ES-I3 (cell line): ENCODE measurements around the gene R3HDM2.
"Not testable (repeated sequence)": the region's sequence is repeated elsewhere in the genome, so short reads cannot be mapped to it uniquely, and the experiment has no call there.

Experiments
- H3K36me3 ChIP-seq: 2 replicates; pipeline ENCODE4 v1.6.1; 2013; ENCODE audit warnings: mild to moderate bottlenecking, low read length, control low read depth, moderate library complexity; ENCODE audit not compliant: insufficient read depth
- H3K4me1 ChIP-seq: 2 replicates; pipeline ENCODE4 v1.6.1; 2013; ENCODE audit warnings: mild to moderate bottlenecking, control low read depth, low read length; ENCODE audit not compliant: insufficient read depth
- H3K9ac ChIP-seq: 2 replicates; pipeline ENCODE4 v1.6.1; 2013; ENCODE audit warnings: low read depth, mild to moderate bottlenecking, low read length, moderate library complexity
- H3K9me3 ChIP-seq: 2 replicates; pipeline ENCODE4 v1.6.1; 2013; ENCODE audit warnings: mild to moderate bottlenecking, low read length, moderate library complexity; ENCODE audit not compliant: control insufficient read depth, insufficient read depth

R3HDM2 gene

GRCh38 chr12:57404966-57405640 lies 25.7 kb downstream of the R3HDM2 start:
- Histone ChIP-seq H3K9ac (no peak overlapping the region), H3K36me3 (no peaks in the 10 kb centered on the region), H3K9me3 (no peaks in the 10 kb centered on the region), H3K4me1 (no peaks in the 10 kb centered on the region)

GRCh38 chr12:57402156-57402555 lies 28.7 kb downstream of the R3HDM2 start:
- not testable (repeated sequence) for H3K4me1 ChIP-seq, H3K9ac ChIP-seq, H3K36me3 ChIP-seq, H3K9me3 ChIP-seq

GRCh38 chr12:57401165-57401564 lies 29.7 kb downstream of the R3HDM2 start:
- Histone ChIP-seq H3K9ac (no peak overlapping the region), H3K9me3 (no peaks in the 10 kb centered on the region), H3K4me1 (no peaks in the 10 kb centered on the region), H3K36me3 (no peaks in the 10 kb centered on the region)

GRCh38 chr12:57399718-57400463 lies 31.0 kb downstream of the R3HDM2 start:
- H3K36me3 ChIP-seq, H3K9ac ChIP-seq, H3K9me3 ChIP-seq: not testable (repeated sequence)

GRCh38 chr12:57397441-57397840 lies 33.4 kb downstream of the R3HDM2 start:
- no peaks in the 10 kb centered on the region for H3K4me1 ChIP-seq
- H3K9me3 ChIP-seq = no peaks in the 10 kb centered on the region
- H3K36me3 ChIP-seq = no peaks in the 10 kb centered on the region
- H3K9ac ChIP-seq = no peak overlapping the region

More at GRCh38 chr12:57399718-57400463, 31.0 kb downstream of the R3HDM2 start:
- H3K4me1 ChIP-seq = not testable (repeated sequence)

- Histone ChIP-seq H3K9ac (no peak overlapping the region), H3K4me1 (peaks cover 6% of the 10 kb centered on the region; the same call in 1 of the 2 replicates), H3K9me3 (no peaks in the 10 kb centered on the region), H3K36me3 (no peaks in the 10 kb centered on the region)
These were observed 35.7 kb downstream of the R3HDM2 start for GRCh38 chr12:57395121-57395520.

GRCh38 chr12:57390174-57390573 lies 40.7 kb downstream of the R3HDM2 start:
- Histone ChIP-seq H3K9me3 (no peaks in the 10 kb centered on the region), H3K36me3 (no peaks in the 10 kb centered on the region), H3K4me1 (peaks cover 7% of the 10 kb centered on the region; the same call in 1 of the 2 replicates), H3K9ac (no peak overlapping the region)

- H3K4me1 ChIP-seq = peaks cover 7% of the 10 kb centered on the region; the same call in 1 of the 2 replicates
- no peaks in the 10 kb centered on the region for H3K36me3 ChIP-seq
- H3K9ac ChIP-seq = no peak overlapping the region
- H3K9me3 ChIP-seq = no peaks in the 10 kb centered on the region
These were observed 41.8 kb downstream of the R3HDM2 start for GRCh38 chr12:57389033-57389432.

GRCh38 chr12:57388425-57388824 lies 42.4 kb downstream of the R3HDM2 start:
- H3K36me3 ChIP-seq = no peaks in the 10 kb centered on the region
- H3K9ac ChIP-seq = no peak overlapping the region
- no peaks in the 10 kb centered on the region for H3K9me3 ChIP-seq
- peaks cover 7% of the 10 kb centered on the region; the same call in 1 of the 2 replicates for H3K4me1 ChIP-seq

GRCh38 chr12:57386187-57386720 lies 44.6 kb downstream of the R3HDM2 start:
- Histone ChIP-seq H3K9ac (no peak overlapping the region), H3K9me3 (no peaks in the 10 kb centered on the region), H3K36me3 (no peaks in the 10 kb centered on the region), H3K4me1 (peaks cover 7% of the 10 kb centered on the region; the same call in 1 of the 2 replicates)

GRCh38 chr12:57385586-57385985 lies 45.3 kb downstream of the R3HDM2 start:
- Histone ChIP-seq H3K9ac (no peak overlapping the region), H3K36me3 (no peaks in the 10 kb centered on the region), H3K4me1 (peaks cover 6% of the 10 kb centered on the region; the same call in 1 of the 2 replicates), H3K9me3 (no peaks in the 10 kb centered on the region)

- Histone ChIP-seq H3K9me3 (no peaks in the 10 kb centered on the region), H3K4me1 (no peaks in the 10 kb centered on the region), H3K9ac (no peak overlapping the region), H3K36me3 (no peaks in the 10 kb centered on the region)
These were observed 46.4 kb downstream of the R3HDM2 start for GRCh38 chr12:57384478-57384877.

GRCh38 chr12:57381693-57382220 lies 49.1 kb downstream of the R3HDM2 start:
- H3K9ac ChIP-seq = no peak overlapping the region
- H3K4me1 ChIP-seq = no peaks in the 10 kb centered on the region
- no peaks in the 10 kb centered on the region for H3K36me3 ChIP-seq
- H3K9me3 ChIP-seq = no peaks in the 10 kb centered on the region

- Histone ChIP-seq H3K4me1 (no peaks in the 10 kb centered on the region), H3K36me3 (no peaks in the 10 kb centered on the region), H3K9me3 (no peaks in the 10 kb centered on the region), H3K9ac (no peak overlapping the region)
These were observed 50.5 kb downstream of the R3HDM2 start for GRCh38 chr12:57380300-57380699.
